HG02973 (cell line): ENCODE measurements around the gene HOXB5.

ENCODE experiments used
- ATAC-seq: cut with Tn5 transposase; IDR thresholded peaks from one replicate; pipeline ENCODE4 v1.9.1; 2021; ENCODE audit warnings: moderate library complexity; ENCODE audit not compliant: unreplicated experiment

HOXB5 gene

DNA sequence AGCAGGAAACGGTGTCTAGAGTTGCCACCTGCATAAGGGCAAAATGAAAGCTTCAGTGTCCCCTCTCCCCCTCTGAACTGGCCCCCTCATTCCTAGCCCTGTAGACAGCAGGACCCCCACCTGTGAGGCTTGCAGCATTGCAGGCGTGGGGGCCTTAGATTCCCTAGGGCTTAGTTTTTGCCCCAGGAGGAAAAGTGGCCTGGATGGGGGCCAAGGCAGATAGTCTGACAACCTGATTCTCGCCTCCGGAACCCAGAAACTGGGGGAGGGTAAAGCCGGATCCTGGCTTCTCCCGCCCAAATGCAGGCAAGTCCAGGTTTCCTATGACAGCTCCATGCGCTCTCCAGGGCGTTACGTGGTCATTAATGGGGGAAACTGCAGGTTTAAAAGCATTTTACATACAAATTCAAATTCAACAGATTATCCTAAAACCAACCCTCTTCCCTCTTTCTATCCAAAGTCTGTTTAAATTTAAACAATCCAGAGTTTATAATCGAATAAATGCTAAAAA, 11.9 kb upstream of the HOXB5 start:
- no peak for ATAC-seq

DNA sequence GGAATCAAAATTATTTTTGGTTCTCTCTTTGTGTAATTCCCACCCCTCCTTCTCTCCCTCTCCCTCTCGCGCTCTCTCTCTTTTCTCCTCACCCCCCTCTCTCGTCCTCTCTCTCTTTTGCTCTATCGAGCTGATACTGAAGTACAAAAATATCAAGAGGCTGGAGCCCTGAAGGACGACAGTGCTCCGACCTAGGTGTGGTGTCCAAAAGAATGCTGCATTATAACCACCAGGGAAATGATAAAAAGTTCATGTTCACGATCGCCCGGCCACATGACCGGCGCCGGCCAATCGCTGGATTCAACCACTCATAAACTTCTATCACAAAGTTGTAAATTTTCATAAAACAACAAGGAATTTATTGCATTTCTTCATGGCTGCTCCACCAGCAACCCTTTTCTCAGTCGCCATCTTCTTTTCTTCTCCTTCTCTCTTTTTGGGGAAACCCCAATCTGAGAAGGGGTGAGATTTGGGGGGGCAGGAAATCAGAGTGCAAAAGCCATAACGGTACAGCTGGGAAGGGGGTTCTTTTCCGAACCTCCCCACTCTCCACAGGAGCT, 11.3 kb upstream of the HOXB5 start, which contains the start of gene HOXB6:
Gene HOXB6 (minus strand): TSS at position 217 of the 560 bp plus-strand sequence. CDS start 6,836 bp downstream, outside the sequence.
- ATAC-seq = no peak

DNA sequence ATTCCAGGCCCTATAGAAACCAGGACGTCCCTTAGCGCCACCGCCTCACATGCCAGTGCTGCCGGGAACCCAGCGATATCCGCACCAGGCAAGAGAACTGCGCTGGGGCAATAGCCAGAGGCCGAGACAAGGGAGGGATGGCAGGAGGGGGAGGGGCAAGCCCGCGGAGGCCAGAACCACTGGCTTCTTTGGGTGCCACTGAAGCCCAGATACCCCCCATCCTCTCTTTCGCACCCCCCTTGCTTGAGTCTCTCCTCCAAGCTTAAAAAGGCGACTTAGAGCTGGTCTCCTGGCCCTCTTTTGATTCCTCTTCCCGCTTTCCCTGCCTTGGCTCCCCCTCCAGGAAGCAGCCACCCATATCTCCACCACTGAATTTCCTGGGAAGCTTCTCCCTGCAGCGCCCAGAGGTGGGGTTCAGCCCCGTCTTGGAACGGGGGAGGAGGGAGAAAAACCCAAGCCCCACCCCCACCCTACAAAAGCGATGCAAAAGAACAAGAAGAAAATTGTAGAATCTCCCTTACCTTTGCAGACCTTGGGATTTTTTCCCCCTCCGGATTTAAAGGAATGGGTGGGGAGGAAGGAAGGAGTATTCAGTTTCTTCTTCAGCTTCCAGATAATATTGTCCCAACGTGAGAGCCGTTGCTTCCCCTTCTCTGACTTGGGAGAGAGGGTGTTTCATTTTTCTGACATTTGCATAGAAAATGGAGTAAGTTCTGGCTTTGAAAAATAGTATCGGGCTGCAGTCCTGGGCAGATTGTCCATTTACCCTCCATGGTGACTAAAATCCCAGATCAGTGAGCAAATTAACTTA, 10.6 kb upstream of the HOXB5 start:
- ATAC-seq = no peak

DNA sequence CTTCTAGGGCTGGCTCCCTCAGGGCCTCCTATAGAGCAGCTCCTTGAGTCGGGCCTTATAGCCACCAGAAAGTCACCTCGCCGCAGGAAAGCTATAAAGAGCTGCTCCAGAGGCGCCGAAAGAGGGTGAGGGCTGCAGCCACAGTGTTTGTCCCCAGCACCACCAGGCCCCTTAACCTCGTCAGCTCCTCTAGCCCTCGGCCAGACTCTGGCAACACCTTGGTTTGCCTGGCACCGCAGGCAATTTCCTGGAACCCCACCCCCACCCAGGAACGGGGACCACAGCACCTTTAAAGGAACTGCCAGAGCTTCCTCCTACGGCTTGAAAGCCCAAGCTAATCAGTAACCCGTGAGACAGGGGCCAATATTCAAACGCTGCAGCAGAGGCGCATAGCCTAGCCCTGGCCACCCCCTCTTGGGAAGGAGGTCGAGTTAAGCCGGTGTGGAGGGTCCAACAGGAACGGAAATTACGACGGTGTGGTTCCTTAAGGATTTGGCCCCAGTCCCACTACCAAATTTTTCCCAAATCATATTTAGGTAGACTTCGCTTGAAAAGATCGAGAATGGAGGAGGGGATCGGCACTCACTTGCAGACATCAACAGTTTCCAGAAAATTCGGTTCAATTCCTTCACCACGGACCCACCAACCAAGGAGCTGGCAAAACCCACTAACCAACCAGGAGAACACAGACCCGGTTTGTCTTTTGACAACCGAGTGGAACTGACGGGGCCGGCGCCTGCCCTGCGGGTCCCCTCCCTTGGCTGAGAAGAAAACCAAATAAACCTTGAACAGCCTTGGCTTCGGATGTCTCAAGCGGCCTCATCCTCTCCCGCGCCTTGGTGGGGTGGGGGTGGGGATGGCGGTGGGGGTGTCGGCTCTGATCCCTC, 8.2 kb upstream of the HOXB5 start:
- ATAC-seq = no peak

DNA sequence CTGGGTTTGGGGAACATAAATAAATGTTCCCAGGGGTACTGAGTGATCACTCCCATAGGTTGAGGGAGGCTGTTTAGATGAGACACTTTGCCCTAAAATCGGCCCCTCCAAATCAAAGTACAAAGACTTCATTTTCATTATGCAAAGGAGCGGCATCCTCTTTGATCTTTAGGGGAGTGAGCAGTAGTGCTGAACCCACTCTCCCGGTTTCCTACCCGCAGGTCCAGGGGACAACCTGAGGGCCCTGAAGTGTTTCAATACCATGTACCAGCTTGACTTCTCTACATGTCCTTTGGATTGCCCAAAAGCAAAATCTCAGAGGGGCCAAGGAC, 7.6 kb upstream of the HOXB5 start:
- ATAC-seq = no peak

DNA sequence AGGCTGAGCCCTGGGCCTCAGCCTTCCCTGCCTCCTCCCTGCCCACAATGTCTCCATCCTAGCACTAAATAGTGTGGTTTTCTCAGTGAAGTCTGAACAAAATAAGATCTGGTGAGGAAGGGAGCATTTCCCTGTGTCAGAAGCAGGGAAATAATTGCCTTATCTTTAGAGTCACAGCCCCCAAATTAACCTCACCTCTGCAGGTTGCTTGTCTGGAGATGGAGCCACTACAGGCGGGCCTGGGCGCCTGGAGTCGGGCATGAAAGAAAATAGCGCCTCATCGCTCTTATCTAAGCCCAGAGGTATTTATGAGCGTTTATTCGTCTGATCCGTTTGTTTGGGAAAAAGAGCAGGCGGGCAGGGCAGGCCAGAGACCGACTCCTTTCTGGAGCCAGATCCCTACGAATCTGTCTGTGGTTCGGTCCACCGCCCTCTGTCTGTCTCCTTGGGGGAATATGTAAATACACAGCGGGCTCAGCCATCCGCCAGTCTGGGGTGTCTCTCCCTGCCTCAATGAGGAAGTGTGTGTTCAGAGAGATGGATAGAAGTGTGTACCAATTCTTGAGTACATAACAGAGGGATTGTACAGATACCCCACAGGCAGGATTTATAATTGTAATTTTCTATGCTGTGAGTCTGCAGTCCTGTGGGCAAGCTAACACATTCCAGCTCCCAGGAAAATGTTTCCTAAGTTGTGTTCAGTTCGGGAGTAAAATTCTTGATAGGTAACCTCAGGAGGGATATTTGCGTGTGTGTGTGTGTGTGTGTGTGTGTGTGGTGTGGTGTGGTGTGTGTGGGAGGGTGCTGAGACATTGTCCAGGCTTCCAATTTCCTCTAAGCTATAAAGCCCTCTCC, 6.9 kb upstream of the HOXB5 start:
- ATAC-seq = no peak

DNA sequence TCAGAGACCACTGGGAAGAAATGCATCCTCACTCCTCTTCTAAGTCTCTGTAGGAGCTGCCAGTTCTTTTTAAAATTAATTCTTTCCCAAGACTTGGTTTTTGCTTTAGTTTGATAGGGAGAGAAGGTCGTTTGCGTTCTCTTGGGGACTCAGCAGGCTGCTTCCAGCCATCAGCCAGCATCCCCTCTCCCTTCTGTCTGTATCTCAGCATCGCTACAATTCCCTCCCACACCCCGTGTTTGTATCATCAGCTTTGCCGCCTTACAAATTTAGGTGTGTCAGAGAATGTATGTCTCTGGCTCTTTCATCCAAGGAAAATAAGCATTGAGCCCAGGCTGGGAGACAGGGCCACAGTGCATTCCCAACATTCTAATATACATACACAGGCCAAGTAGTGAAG, 5.8 kb upstream of the HOXB5 start:
- ATAC-seq = no peak

DNA sequence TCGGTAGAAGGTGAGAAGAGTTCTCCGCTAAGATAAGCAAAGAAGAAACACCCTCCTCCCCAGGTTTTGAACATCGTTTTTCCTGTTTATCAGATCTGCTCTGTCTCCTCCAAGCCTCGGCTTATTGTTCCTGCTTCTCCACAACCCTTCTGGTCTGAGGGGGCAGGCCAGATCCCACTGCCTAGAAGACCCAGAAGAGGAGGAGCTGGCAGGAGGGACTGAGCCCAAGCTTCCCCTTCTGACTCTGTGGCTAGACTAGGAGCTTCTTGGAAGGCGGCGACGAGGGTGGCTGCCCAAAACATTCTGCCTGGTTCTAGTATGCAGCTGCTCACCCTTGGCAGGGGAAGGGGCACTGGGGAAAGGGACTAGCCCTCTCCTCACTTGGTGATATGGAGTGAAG, 5.2 kb upstream of the HOXB5 start:
- ATAC-seq = no peak

DNA sequence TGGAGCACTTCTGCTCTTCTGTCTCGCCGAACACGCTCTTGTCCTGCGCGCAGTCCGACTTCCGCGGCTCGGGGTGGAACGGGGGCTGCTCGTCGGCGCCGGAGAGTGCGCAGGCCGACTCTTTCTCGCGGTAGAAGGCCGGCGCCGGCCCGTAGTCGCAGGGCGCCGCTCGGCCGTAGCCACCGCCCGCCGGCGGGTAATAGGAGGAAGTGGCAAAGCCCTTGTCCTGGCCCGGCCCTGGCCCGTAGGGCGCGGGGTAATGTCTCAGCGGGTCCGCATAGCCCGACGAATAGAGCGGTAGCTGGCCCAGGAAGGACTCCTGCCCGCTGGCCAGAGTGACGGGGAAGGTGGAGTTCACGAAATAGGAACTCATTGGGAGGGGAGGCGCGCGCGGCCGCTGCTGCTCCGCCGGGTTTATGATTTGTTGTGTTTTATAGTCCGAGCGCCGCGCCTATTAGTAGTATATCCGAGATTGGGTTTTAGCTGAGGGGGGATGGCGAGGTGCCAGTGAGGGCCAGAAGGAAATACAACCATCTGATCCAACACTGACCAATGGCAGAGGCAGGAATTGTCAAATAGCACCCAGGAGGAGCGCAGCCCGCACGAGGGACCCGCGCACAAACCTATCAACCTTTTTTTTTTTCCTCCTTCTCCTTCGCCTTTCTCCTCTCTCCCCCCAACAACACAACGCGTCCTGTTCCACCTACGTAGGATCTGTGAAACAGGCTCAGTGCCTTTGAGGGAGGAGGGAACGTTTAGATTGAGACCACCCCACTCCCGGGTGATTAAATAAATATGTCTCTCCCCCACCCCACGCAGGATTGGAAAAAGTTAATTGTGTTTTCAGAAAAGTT, 4.4 kb upstream of the HOXB5 start:
- no peak for ATAC-seq

DNA sequence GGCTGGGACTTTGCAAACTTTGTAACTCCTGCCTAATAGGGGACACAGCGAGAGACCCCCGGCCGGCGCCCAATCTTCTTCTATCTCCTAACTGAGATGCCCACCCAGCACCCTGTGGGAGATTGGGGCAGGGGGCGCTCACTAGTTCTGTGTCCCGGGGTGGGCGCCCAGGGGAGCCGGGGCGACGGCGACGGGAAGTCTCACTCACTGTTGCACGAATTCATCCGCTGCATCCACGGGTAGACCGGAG, 3.9 kb upstream of the HOXB5 start:
- ATAC-seq = no peak

DNA sequence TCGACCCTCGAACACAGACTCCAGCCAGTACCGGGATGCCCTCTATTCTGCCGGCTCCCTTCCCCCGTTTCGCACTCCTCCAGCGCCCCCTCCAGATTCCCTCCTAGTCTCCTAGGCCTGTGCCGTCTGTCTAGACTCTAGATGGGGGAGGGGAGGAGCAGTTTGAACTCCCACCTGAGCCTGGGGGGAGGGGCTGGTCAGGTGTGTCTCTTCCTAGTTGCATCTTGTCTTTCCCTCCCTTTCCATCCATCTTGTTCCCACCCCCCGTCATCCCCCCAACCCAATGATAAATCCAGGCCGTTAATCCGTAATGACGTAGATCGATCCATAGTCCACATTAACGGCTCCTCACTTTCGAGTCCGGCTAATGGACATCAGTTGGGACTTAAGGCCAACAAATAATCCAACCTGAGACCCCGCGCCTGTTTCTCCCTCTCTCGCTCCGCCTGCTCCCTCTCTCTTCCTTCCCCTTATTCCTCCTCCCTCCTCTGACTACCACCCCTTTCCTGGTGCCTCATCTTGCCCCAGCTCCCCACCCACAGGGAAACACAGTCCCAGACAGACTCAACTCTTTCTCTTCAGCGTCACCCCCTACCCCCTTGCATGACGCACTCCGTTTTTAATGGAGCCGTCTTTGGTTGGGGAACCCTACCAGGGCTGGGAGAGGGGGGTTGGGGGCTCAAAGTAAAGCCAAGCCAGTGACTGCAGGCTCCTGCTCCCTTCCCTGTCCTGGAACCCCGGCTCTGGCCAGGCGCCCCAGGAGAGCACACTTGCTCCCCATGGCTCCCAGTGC, 3.4 kb upstream of the HOXB5 start:
- ATAC-seq = no peak

DNA sequence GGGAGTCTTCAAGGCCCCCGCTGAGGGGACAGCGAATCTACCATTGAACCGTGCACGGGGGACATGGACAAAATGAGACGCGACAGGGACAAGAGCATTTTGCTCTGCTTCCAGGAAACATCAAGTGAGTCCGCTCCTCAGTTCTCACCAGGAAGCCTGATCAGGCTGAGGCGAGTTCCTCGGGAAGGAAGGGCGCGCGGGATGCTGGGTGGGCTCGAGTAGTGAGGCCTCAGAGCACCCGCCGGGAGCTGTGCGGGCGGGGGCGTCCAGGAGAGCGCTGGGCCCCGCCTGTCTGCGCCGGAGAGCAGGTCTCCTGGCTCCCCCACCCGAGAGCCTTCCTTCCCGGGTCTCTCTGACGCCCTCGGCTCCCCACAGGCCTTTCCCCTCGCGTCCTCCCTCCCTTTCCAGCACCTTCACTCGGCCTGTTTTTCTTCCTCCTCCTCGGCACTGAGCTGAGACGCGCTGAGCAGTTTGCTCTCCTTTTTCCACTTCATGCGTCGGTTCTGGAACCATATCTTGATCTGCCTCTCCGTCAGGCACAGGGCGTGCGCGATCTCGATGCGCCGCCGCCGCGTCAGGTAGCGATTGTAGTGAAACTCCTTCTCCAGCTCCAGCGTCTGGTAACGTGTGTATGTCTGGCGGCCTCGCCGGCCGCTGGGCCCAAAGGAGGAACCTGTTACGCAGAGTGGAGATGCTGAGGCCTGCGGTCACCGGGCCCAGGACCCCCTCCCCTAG, 2.6 kb upstream of the HOXB5 start:
- ATAC-seq = no peak

DNA sequence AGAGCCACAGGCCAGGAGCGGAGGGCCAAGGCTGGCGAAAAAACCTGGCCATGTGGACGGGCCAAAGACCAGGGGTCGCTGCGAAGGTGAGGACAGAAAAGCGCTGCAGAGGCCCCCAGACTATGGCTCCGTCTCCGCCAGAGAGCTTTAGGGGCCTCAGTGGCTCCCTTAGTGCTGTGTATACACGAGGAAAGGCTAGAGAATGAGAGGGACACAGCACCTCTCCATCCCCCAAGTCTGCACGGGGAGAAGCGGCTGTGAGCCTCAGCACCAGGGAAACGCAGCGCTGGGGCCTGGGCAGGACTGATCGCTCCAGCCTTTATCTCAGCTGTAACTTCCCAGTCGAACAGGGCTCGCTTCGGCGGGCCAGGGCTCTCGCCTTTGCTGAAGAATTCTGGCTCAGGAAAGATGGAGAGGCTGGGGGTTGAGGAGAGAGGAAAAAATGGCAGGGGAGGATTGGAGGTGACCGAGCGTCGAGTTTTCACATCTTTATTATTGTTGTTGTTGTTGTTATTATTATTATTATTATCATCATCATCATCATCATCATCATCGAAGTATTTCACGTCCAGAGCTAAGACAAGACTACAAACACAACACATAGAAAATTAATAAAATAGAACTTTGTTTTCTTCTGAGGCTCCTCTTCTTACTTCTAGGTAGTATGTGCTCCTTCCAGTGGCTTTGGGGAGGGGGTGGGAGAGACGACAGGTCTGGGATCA, 1.9 kb upstream of the HOXB5 start:
- ATAC-seq = no peak

DNA sequence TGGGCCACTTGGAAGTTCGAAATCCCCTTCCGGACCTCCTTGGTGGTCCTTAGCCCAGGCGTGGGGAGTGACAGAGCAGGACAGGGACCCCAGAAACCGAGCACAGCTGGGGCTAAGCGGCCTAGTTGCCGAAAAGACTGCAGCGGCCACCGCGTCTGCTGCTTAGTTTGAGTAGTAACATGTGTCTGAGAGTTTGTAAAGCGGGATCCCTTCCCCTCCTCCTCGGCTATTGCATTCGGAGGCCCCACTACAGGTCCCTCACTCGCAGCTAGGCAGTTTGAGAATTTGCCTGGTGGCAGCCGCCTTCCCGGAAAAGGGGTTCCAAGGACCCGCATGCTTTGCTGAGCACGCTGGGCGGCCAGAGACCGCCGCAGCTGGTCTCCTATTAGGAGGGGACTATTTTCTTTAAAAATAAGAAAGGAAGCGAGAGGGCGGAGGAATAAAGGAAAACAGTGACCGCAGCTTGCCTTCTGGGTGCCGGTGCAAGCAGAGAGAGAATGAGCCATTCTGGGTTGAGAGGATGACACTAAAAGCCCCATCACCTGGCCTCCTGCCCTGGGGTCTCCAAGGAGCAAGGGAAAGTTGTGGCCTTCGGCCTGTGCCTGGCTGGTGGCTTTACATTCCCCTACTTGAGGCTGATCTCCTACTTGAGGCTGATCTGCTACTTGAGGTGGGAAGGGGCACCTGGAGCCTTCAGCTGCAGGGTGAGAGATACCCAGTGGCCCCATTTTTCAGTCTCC, 1.1 kb upstream of the HOXB5 start:
- no peak for ATAC-seq

DNA sequence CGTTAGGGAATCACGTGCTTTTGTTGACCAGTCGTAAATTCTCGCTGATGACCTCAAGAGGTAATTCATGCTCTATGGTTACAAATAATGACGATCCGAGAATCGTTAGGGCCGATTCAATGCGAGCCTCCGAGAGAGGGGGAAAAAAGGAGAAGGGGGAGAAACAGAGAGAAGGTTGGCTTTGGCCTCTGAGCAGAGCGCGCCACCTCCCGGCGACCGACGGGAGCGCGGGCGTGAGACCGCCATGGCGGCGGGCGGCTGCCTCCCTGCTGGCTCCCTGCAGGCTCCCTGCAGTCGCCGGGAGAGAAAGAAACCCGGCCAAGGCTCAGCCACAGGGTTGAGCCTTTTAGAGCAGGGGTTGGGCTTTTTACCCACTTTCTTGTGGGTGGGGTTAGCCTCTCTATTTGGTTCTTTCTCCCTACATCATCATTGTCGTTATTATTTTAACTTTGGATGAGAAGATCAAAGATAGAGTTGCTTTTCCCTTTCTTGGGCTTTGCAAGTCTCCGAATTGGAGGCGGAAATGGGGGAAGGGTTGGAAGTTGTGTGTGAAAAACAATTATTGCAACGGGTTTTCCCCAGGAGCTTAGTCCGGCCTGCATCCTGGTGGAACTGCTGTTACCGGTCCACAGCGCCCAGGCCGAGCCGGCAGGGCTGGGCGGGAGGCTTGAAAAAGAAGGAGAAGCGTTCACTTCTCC, 410 bp upstream of the HOXB5 start:
- no peak for ATAC-seq

DNA sequence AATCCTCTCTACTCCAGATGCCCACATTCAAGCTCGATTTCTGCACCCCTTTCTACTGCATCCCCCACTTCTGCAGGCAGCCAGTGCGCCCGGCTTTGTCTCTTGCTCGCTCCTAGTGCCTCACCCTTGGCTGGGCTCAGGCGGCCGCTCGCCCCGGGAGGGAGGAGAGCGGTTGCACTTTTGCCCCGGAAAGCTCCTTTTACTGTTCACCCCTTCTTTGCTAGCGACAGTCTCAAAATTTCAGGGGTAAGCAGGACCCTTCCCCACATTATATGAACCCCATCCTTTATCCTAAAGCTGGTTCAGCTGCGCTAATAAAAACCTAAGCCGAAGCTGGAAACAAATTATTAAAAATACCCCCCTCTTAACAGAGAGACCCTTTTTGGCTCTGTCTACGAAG, 1.0 kb downstream of the HOXB5 start:
- ATAC-seq = no peak

DNA sequence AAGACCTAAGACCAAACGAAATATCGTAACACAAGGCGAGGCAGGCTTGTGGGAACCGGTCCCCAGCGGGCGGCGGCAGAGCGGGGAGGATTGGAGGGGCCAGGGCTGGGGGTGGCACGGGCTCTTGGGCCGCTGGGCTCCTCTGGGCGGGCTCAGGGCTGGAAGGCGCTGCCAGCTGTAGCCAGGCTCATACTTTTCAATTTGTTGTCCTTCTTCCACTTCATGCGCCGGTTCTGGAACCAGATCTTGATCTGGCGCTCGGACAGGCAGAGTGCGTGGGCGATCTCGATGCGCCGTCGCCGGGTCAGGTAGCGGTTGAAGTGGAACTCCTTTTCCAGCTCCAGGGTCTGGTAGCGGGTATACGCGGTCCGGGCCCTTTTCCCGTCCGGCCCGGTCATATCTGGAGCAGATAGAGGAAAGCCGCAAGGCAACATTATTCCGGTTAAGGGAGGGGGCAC, 1.5 kb downstream of the HOXB5 start:
- ATAC-seq = no peak
